Activated naive CD8-positive, alpha-beta T cell treated with anti-CD3 and anti-CD28 coated beads, Interleukin-2, amount 10 ng/mL, durations not matched to agents 7 days and 5 days (primary cell): ENCODE measurements around the gene ZFYVE28. TPM values are rescaled to one million over a fixed set of nuclear protein-coding genes. Genes with fewer than 3 reads are reported as not detected.

ENCODE experiments used
- ATAC-seq: fragments of 150-1000 bp; cut with Tn5 transposase; one replicate; pipeline ENCODE4 v1.10.0; 2021; ENCODE audit warnings: low read depth, moderate library complexity
- POLR2A ChIA-PET: fragments of 350-600 bp; sonication (Branson Sonifier 250); formaldehyde crosslinking; loops from one replicate; lab custom pipeline; 2021; ENCODE audit warnings: antibody characterized with exemption; lab: Charles Lee
- DNase-seq: peaks from one replicate; pipeline ENCODE4 v3.0.0; 2021
- H3K27ac Mint-ChIP-seq: one replicate; pipeline ENCODE4 v1.8.0; 2022; ENCODE audit warnings: mild to moderate bottlenecking, mixed read lengths
- H3K27me3 Mint-ChIP-seq: one replicate; pipeline ENCODE4 v1.8.0; 2022; ENCODE audit warnings: mild to moderate bottlenecking, moderate library complexity, mixed read lengths
- H3K36me3 Mint-ChIP-seq: one replicate; pipeline ENCODE4 v1.8.0; 2021; ENCODE audit warnings: mild to moderate bottlenecking, mixed read lengths
- H3K4me1 Mint-ChIP-seq: one replicate; pipeline ENCODE4 v1.8.0; 2021; ENCODE audit warnings: mixed read lengths
- H3K4me3 Mint-ChIP-seq: one replicate; pipeline ENCODE4 v1.8.0; 2022; ENCODE audit warnings: mild to moderate bottlenecking, moderate library complexity, mixed read lengths
- H3K9me3 Mint-ChIP-seq: one replicate; pipeline ENCODE4 v1.8.0; 2021; ENCODE audit warnings: mixed read lengths
- total RNA-seq, 2 experiments: library from RNA; stranded (reverse); gene quantifications; one replicate each; pipeline ENCODE4 v1.2.3, GENCODE V29; 2021

ZFYVE28 gene
- total RNA-seq, 2 experiments from 2014 or later = 16.1 to 17.7 TPM

- no peak for ATAC-seq
- peak overlapping the region; percentile 34 for H3K27ac Mint-ChIP-seq
- H3K4me1 Mint-ChIP-seq = no peaks in the 10 kb centered on the region
- POLR2A ChIA-PET = interaction anchor here (0.7 to 2.1 kb wide), 7 partner anchors 19 to 207 kb away, joined by 3 to 22 read pairs (median 10); partner anchors contain the start of genes HAUS3, POLN and RNF4
- H3K9me3 Mint-ChIP-seq = no peaks in the 10 kb centered on the region
- peak overlapping the region; percentile 65 for H3K4me3 Mint-ChIP-seq
- peak; percentile 82 for DNase-seq
- no peaks in the 10 kb centered on the region for H3K27me3 Mint-ChIP-seq
- H3K36me3 Mint-ChIP-seq = no peaks in the 10 kb centered on the region
These were observed 157.2 kb downstream of the ZFYVE28 start for GRCh38 chr4:2261110-2261852.

GRCh38 chr4:2260344-2261109, 157.9 kb downstream of the ZFYVE28 start:
- Mint-ChIP-seq H3K36me3 (no peaks in the 10 kb centered on the region), H3K27ac (peak overlapping the region; percentile 34), H3K9me3 (no peaks in the 10 kb centered on the region), H3K4me1 (no peaks in the 10 kb centered on the region), H3K27me3 (no peaks in the 10 kb centered on the region), H3K4me3 (peak overlapping the region; percentile 65)
- POLR2A ChIA-PET = interaction anchor here (0.6 to 1.1 kb wide), 3 partner anchors 8 to 208 kb away, joined by 3 to 4 read pairs (median 4); partner anchors contain the start of gene RNF4
- DNase-seq = peak; percentile 34
- no peak for ATAC-seq

DNA sequence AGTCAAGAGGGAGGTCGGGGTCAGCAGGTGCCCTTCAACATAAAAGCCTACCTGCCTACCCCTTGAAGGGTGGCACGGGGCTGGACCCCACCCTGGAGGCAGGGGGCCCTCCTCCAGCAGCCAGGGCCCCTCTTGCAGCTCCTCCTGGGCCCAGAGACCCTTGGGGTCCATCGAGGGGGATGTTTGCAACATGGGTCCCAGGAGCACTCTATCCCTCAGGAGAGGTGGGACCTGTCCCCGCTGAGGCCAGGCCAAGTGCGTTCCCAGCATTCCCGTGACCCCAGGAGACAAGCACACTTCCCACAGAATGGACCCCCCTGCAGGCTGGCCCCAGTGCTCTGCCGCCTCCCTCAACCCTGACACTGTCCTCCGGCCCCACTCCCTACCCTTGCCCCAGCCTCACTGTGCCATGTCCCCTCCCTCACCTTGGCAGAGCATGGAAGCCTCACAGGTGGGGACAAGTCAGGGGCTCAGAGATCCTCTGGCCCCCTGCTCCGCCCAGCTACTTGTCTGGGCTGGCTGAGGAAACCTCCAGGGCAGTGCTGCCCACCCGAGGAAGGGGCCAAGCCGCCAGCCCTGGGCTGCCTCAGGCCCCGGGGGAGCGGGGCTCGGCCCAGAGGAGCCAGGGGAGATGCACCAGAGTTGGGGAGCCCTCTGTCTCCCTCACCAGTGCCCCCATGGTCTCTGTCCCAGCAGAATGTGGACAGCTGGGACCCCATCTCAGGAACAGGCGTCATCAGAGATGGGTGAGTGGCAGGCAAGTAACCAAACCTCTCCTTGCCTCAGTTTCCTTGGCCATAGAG, 158.7 kb downstream of the ZFYVE28 start:
- no peak overlapping the region for H3K27ac Mint-ChIP-seq
- H3K36me3 Mint-ChIP-seq = no peaks in the 10 kb centered on the region
- ATAC-seq (no peak), DNase-seq (no peak)
- POLR2A ChIA-PET = interaction anchor here (0.7 to 1.1 kb wide), 2 partner anchors 19 to 209 kb away, joined by 3 to 4 read pairs; partner anchors contain the start of gene RNF4
- no peaks in the 10 kb centered on the region for H3K9me3 Mint-ChIP-seq
- no peak overlapping the region for H3K4me3 Mint-ChIP-seq
- no peaks in the 10 kb centered on the region for H3K27me3 Mint-ChIP-seq
- no peaks in the 10 kb centered on the region for H3K4me1 Mint-ChIP-seq

- no peaks in the 10 kb centered on the region for H3K4me1 Mint-ChIP-seq
- no peaks in the 10 kb centered on the region for H3K36me3 Mint-ChIP-seq
- peak; percentile 30 for DNase-seq
- ATAC-seq = no peak
- POLR2A ChIA-PET = interaction anchor here (1.6 kb wide), 1 partner anchor 17 kb away, joined by 5 read pairs; the partner anchor contains the start of genes HAUS3 and POLN
- no peak overlapping the region for H3K27ac Mint-ChIP-seq
- H3K9me3 Mint-ChIP-seq = no peaks in the 10 kb centered on the region
- H3K27me3 Mint-ChIP-seq = no peaks in the 10 kb centered on the region
- no peak overlapping the region for H3K4me3 Mint-ChIP-seq
These were observed 159.4 kb downstream of the ZFYVE28 start for GRCh38 chr4:2259036-2259540.

DNA sequence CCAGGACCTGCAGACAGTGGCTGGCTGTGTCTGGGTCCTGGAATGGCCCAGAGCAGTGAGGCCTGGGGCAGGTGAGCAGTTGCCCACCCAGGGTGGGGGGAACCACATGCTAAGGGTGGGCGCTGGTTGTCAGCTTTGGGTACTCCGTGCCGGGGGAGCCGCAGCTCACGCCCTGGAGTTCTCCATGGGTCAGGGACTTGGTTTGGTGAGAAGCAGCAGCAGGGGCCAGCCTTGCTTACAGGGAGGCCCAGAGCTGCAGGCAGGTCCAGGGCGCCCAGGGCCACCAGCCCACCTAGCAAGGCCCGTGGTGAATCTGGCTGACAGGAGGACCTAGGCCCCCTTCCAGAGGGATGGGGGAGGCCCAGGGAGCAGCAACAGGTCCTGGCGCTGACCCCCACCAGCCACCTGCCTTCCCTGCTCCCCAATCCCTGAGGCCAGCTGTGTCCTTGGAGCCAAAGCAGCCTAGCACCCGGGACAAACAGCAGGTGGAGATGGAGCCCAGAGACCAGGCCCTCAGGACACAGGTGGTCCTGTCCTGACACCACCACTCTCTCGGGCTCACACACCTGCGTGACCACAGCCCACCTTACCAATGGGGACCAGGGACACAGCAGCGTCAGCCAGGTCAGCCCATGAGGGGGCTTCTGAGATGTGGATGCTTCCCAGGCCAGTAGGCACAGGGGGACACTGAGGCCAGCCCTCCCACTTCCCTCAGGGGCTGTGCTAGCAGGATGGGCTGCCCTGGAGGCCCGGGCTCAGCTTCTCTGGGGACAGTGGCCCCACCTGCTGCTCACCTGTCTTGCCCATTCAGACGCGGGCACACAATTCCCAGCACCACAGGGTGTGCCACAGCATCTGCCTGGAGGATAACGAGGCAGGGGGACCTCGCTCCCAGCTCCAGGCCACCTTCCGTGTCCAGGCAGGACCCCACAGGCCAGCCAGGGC, 160.1 kb downstream of the ZFYVE28 start:
- no peaks in the 10 kb centered on the region for H3K36me3 Mint-ChIP-seq
- ATAC-seq (no peak), DNase-seq (peak; percentile 32)
- no peaks in the 10 kb centered on the region for H3K27me3 Mint-ChIP-seq
- H3K4me1 Mint-ChIP-seq = no peaks in the 10 kb centered on the region
- H3K9me3 Mint-ChIP-seq = no peaks in the 10 kb centered on the region
- no peak overlapping the region for H3K27ac Mint-ChIP-seq
- POLR2A ChIA-PET = interaction anchor here (1.5 to 1.6 kb wide), 2 partner anchors 16 to 32 kb away, joined by 3 to 5 read pairs; partner anchors contain the start of genes HAUS3 and POLN
- no peak overlapping the region for H3K4me3 Mint-ChIP-seq

GRCh38 chr4:2257361-2258081, 160.9 kb downstream of the ZFYVE28 start:
- Mint-ChIP-seq H3K27ac (no peak overlapping the region), H3K9me3 (no peaks in the 10 kb centered on the region), H3K36me3 (no peaks in the 10 kb centered on the region), H3K4me3 (no peak overlapping the region), H3K27me3 (no peaks in the 10 kb centered on the region), H3K4me1 (no peaks in the 10 kb centered on the region)
- ATAC-seq (no peak), DNase-seq (peak; percentile 28)
- POLR2A ChIA-PET = interaction anchor here (1.5 to 1.6 kb wide), 2 partner anchors 15 to 33 kb away, joined by 3 to 5 read pairs; partner anchors contain the start of genes HAUS3 and POLN

GRCh38 chr4:2256781-2257191, 161.7 kb downstream of the ZFYVE28 start:
- ATAC-seq = no peak
- no peaks in the 10 kb centered on the region for H3K4me1 Mint-ChIP-seq
- H3K4me3 Mint-ChIP-seq = no peak overlapping the region
- no peaks in the 10 kb centered on the region for H3K27me3 Mint-ChIP-seq
- no peaks in the 10 kb centered on the region for H3K9me3 Mint-ChIP-seq
- no peaks in the 10 kb centered on the region for H3K36me3 Mint-ChIP-seq
- H3K27ac Mint-ChIP-seq = no peak overlapping the region
- POLR2A ChIA-PET = interaction anchor here (1.2 to 1.5 kb wide), 2 partner anchors 11 to 34 kb away, joined by 3 to 4 read pairs; no protein-coding TSS in a partner anchor
- no peak for DNase-seq

DNA sequence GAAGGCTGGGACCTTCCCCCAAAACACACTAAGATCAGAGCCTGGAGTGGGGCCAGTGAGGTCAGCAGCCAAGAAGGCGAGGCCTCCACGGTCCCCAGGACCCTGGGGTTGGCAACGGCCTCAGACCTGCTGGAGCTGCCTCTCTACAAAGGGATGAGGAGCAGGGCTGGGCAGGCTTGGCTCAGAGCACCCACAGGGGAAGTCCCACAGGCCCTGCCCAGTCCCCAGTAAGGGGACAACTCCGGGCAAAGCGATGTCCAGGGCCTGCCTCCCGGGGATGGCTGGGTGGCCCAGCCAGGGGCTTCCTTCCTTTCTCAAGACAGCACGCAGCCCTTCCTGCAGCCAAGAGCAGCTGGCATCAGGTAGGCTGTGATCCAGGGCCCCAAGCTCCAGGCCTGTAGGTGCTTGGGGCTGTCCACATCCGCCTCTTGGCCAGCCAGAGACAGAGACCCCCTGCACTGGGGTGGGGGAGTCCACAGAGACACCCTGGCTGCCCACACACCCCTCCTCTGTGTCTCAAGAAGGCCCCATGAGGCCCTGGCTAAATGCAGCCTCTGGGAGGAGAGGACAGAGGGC, 162.2 kb downstream of the ZFYVE28 start:
- POLR2A ChIA-PET = interaction anchor here (1.2 kb wide), 1 partner anchor 10 kb away, joined by 4 read pairs; no protein-coding TSS in a partner anchor
- no peaks in the 10 kb centered on the region for H3K4me1 Mint-ChIP-seq
- DNase-seq (no peak), ATAC-seq (no peak)
- no peaks in the 10 kb centered on the region for H3K36me3 Mint-ChIP-seq
- no peaks in the 10 kb centered on the region for H3K27me3 Mint-ChIP-seq
- no peak overlapping the region for H3K4me3 Mint-ChIP-seq
- H3K9me3 Mint-ChIP-seq = no peaks in the 10 kb centered on the region
- no peak overlapping the region for H3K27ac Mint-ChIP-seq

- Mint-ChIP-seq H3K36me3 (no peaks in the 10 kb centered on the region), H3K9me3 (no peaks in the 10 kb centered on the region), H3K4me1 (no peaks in the 10 kb centered on the region), H3K27ac (no peak overlapping the region), H3K27me3 (no peaks in the 10 kb centered on the region), H3K4me3 (no peak overlapping the region)
- DNase-seq (no peak), ATAC-seq (no peak)
- POLR2A ChIA-PET = interaction anchor here (1.2 kb wide), 1 partner anchor 9 kb away, joined by 4 read pairs; no protein-coding TSS in a partner anchor
These were observed 162.8 kb downstream of the ZFYVE28 start for GRCh38 chr4:2255501-2256155.

GRCh38 chr4:2254665-2255500, 163.6 kb downstream of the ZFYVE28 start:
- no peak for ATAC-seq
- Mint-ChIP-seq H3K27ac (no peak overlapping the region), H3K9me3 (no peaks in the 10 kb centered on the region), H3K4me3 (no peak overlapping the region), H3K27me3 (no peaks in the 10 kb centered on the region), H3K36me3 (no peaks in the 10 kb centered on the region), H3K4me1 (no peaks in the 10 kb centered on the region)
- DNase-seq = no peak
- POLR2A ChIA-PET = no interaction called here
